Neural progenitor cell (in vitro differentiated cells): Measurements from ENCODE around the gene IREB2. TPM values are rescaled to one million over a fixed set of nuclear protein-coding genes. Genes with fewer than 3 reads are reported as not detected.
A peak's percentile ranks its signal among the peaks of the same experiment; 100 is the strongest.

ENCODE experiments used
- DNase-seq: peaks from one replicate; pipeline ENCODE4 v3.0.0-alpha.2; 2016; ENCODE audit warnings: low spot score
- H2AFZ ChIP-seq: fragments of 200-600 bp; sonication (generic); replicated peaks from 2 replicates; pipeline ENCODE4 v1.6.1; 2016; ENCODE audit warnings: antibody characterized with exemption
- H3F3A ChIP-seq: fragments of 200-600 bp; sonication (generic); 2 replicates; pipeline ENCODE4 v1.6.1; 2016; ENCODE audit warnings: antibody characterized with exemption, low read depth
- H3K27ac ChIP-seq: fragments of 200-600 bp; sonication (generic); 2 replicates; pipeline ENCODE4 v1.5.1; 2016; ENCODE audit warnings: mild to moderate bottlenecking
- H3K27me3 ChIP-seq: fragments of 200-600 bp; sonication (generic); 2 replicates; pipeline ENCODE4 v1.6.1; 2016; ENCODE audit warnings: mild to moderate bottlenecking, moderate library complexity
- H3K36me3 ChIP-seq: fragments of 200-600 bp; sonication (generic); 2 replicates; pipeline ENCODE4 v1.5.1; 2016
- H3K4me1 ChIP-seq: fragments of 200-600 bp; sonication (generic); 2 replicates; pipeline ENCODE4 v1.6.1; 2016; ENCODE audit warnings: mixed run types
- H3K4me2 ChIP-seq: fragments of 200-600 bp; sonication (generic); 2 replicates; pipeline ENCODE4 v1.6.1; 2016
- H3K4me3 ChIP-seq: fragments of 200-600 bp; sonication (generic); 2 replicates; pipeline ENCODE4 v1.5.1; 2016
- H3K79me2 ChIP-seq: fragments of 200-600 bp; sonication (generic); 2 replicates; pipeline ENCODE4 v1.6.1; 2016; ENCODE audit warnings: low read depth
- H3K9ac ChIP-seq: fragments of 200-600 bp; sonication (generic); 2 replicates; pipeline ENCODE4 v1.6.1; 2016
- H3K9me3 ChIP-seq: fragments of 200-600 bp; sonication (generic); 2 replicates; pipeline ENCODE4 v1.5.1; 2016; ENCODE audit warnings: low read depth
- H4K20me1 ChIP-seq: fragments of 200-600 bp; sonication (generic); 2 replicates; pipeline ENCODE4 v1.6.1; 2016; ENCODE audit warnings: low read depth
- H3K27ac Mint-ChIP-seq: 3 replicates; pipeline ENCODE4 v1.8.0; 2021; ENCODE audit warnings: mixed read lengths
- H3K27me3 Mint-ChIP-seq: 2 replicates; pipeline ENCODE4 v1.8.0; 2022; ENCODE audit warnings: low read depth, mild to moderate bottlenecking, inconsistent platforms, moderate library complexity, mixed read lengths; ENCODE audit not compliant: insufficient read depth
- H3K36me3 Mint-ChIP-seq: 3 replicates; pipeline ENCODE4 v1.8.0; 2021; ENCODE audit warnings: mixed read lengths
- H3K4me1 Mint-ChIP-seq: 3 replicates; pipeline ENCODE4 v1.8.0; 2021; ENCODE audit warnings: mixed read lengths
- H3K4me3 Mint-ChIP-seq: 3 replicates; pipeline ENCODE4 v1.8.0; 2021; ENCODE audit warnings: mild to moderate bottlenecking, moderate library complexity, mixed read lengths
- H3K9me3 Mint-ChIP-seq: 3 replicates; pipeline ENCODE4 v1.8.0; 2020; ENCODE audit warnings: mixed read lengths
- EZH2 ChIP-seq: fragments of 200-600 bp; sonication (generic); IDR thresholded peaks from 2 replicates; pipeline ENCODE4 v1.6.1; 2017; ENCODE audit warnings: antibody characterized with exemption, mild to moderate bottlenecking, moderate library complexity
- EZH2phosphoT487 ChIP-seq: fragments of 200-600 bp; sonication (generic); IDR thresholded peaks from 2 replicates; pipeline ENCODE4 v1.6.1; 2017; ENCODE audit warnings: antibody characterized with exemption
- total RNA-seq: library from RNA; depleted of rRNA; stranded (reverse); fragments of >200 nt; gene quantifications from 2 replicates; pipeline ENCODE4 v1.2.3, GENCODE V29; 2015; ENCODE audit warnings: low replicate concordance
- TF ChIP-seq, protein P1 (sequence below): fragments of 200-600 bp; sonication (generic); IDR thresholded peaks from 2 replicates; pipeline ENCODE4 v1.5.1; 2017; ENCODE audit warnings: antibody characterized with exemption, mild to moderate bottlenecking

The IREB2 gene
- total RNA-seq, 1 donor from 2014 or later = 87.7 TPM

DNA sequence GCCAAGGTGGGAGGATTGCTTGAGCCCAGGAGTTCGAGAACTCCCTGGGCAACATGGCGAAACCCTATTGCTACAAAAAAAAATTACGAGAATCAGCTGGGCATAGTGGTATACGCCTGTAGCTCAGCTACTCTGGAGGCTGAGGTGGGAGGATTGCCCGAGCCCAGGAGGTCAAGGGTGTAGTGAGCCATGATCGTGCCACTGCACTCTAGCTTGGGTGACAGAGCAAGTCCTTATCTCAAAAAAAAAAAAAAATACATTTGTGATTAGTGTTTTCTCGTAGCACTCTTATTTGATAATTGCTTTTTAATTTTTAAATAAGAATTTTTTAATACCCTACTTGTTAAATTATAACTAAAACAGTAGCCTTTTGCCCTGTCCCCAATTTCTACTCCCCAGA, 18.4 kb downstream of the IREB2 start:
- TF ChIP-seq, protein P1, sequence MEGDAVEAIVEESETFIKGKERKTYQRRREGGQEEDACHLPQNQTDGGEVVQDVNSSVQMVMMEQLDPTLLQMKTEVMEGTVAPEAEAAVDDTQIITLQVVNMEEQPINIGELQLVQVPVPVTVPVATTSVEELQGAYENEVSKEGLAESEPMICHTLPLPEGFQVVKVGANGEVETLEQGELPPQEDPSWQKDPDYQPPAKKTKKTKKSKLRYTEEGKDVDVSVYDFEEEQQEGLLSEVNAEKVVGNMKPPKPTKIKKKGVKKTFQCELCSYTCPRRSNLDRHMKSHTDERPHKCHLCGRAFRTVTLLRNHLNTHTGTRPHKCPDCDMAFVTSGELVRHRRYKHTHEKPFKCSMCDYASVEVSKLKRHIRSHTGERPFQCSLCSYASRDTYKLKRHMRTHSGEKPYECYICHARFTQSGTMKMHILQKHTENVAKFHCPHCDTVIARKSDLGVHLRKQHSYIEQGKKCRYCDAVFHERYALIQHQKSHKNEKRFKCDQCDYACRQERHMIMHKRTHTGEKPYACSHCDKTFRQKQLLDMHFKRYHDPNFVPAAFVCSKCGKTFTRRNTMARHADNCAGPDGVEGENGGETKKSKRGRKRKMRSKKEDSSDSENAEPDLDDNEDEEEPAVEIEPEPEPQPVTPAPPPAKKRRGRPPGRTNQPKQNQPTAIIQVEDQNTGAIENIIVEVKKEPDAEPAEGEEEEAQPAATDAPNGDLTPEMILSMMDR = no peak
- TF ChIP-seq EZH2phosphoT487 (no peak), EZH2 (no peak)

GRCh38 chr15:78457101-78457500, 19.1 kb downstream of the IREB2 start:
- Mint-ChIP-seq H3K9me3 (no peaks in the 10 kb centered on the region), H3K36me3 (no peaks in the 10 kb centered on the region), H3K4me3 (no peak overlapping the region), H3K4me1 (no peaks in the 10 kb centered on the region), H3K27ac (no peak overlapping the region), H3K27me3 (no peaks in the 10 kb centered on the region)
- Histone ChIP-seq H3K36me3 (no peaks in the 10 kb centered on the region), H3K4me1 (no peaks in the 10 kb centered on the region), H3K27ac (no peak overlapping the region), H3K4me2 (no peak overlapping the region), H3K9me3 (no peaks in the 10 kb centered on the region), H3K27me3 (no peaks in the 10 kb centered on the region), H3K4me3 (no peak overlapping the region), H2AFZ (no peak overlapping the region), H4K20me1 (peaks cover 100% of the 10 kb centered on the region), H3K9ac (no peak overlapping the region), H3K79me2 (peaks cover 100% of the 10 kb centered on the region), H3F3A (no peaks in the 10 kb centered on the region)
- DNase-seq = no peak
- TF ChIP-seq EZH2phosphoT487 (no peak), EZH2 (no peak)
- TF ChIP-seq, protein P1 = no peak

More for the DNA sequence above, 18.4 kb downstream of the IREB2 start:
- Histone ChIP-seq H3K27me3 (no peaks in the 10 kb centered on the region), H3K36me3 (no peaks in the 10 kb centered on the region), H3F3A (no peaks in the 10 kb centered on the region), H4K20me1 (peaks cover 100% of the 10 kb centered on the region), H3K9ac (no peak overlapping the region), H3K4me3 (no peak overlapping the region), H3K4me1 (no peaks in the 10 kb centered on the region), H2AFZ (no peak overlapping the region), H3K79me2 (peaks cover 100% of the 10 kb centered on the region), H3K9me3 (no peaks in the 10 kb centered on the region), H3K27ac (no peak overlapping the region), H3K4me2 (no peak overlapping the region)
- Mint-ChIP-seq H3K27ac (no peak overlapping the region), H3K4me1 (no peaks in the 10 kb centered on the region), H3K27me3 (no peaks in the 10 kb centered on the region), H3K4me3 (no peak overlapping the region), H3K36me3 (peaks cover 3% of the 10 kb centered on the region), H3K9me3 (no peaks in the 10 kb centered on the region)
- no peak for DNase-seq

DNA sequence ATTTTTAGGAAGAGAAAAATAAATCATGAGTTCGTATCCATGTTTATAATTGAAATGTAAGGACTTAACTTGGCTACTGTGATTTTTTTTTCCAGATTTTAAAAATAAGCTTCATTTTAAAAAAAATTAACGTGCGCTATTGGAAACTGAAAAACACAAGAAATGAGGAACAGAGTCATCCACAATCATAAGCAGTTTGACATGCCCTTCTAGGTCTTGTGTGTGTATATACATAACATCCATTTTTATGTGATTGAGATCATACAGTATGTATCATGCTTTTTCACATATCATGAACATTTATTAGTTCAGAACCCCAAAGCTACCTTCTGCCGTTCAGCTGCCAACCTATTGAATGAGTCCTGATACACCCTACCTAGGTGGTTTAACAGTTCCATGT, 22.7 kb downstream of the IREB2 start:
- Histone ChIP-seq H3K27me3 (no peaks in the 10 kb centered on the region), H3K27ac (no peak overlapping the region), H3K9me3 (no peaks in the 10 kb centered on the region), H3K9ac (peak overlapping the region; percentile 12), H3F3A (no peaks in the 10 kb centered on the region), H3K4me3 (no peak overlapping the region), H4K20me1 (peaks cover 72% of the 10 kb centered on the region), H3K79me2 (peaks cover 81% of the 10 kb centered on the region), H3K4me2 (no peak overlapping the region), H2AFZ (no peak overlapping the region), H3K36me3 (peaks cover 21% of the 10 kb centered on the region), H3K4me1 (no peaks in the 10 kb centered on the region)
- Mint-ChIP-seq H3K36me3 (peaks cover 10% of the 10 kb centered on the region), H3K9me3 (no peaks in the 10 kb centered on the region), H3K4me1 (no peaks in the 10 kb centered on the region), H3K27ac (no peak overlapping the region), H3K4me3 (no peak overlapping the region), H3K27me3 (no peaks in the 10 kb centered on the region)
- DNase-seq = no peak
- TF ChIP-seq EZH2phosphoT487 (no peak), EZH2 (no peak)
- TF ChIP-seq, protein P1 = no peak
